HG02763 (cell line): ENCODE results near the gene SEC61A2.

Experiments used
- ATAC-seq: cut with Tn5 transposase; IDR thresholded peaks from one replicate; pipeline ENCODE4 v1.9.1; 2021; ENCODE audit warnings: mild to moderate bottlenecking, moderate library complexity; ENCODE audit not compliant: unreplicated experiment

The SEC61A2 gene

DNA sequence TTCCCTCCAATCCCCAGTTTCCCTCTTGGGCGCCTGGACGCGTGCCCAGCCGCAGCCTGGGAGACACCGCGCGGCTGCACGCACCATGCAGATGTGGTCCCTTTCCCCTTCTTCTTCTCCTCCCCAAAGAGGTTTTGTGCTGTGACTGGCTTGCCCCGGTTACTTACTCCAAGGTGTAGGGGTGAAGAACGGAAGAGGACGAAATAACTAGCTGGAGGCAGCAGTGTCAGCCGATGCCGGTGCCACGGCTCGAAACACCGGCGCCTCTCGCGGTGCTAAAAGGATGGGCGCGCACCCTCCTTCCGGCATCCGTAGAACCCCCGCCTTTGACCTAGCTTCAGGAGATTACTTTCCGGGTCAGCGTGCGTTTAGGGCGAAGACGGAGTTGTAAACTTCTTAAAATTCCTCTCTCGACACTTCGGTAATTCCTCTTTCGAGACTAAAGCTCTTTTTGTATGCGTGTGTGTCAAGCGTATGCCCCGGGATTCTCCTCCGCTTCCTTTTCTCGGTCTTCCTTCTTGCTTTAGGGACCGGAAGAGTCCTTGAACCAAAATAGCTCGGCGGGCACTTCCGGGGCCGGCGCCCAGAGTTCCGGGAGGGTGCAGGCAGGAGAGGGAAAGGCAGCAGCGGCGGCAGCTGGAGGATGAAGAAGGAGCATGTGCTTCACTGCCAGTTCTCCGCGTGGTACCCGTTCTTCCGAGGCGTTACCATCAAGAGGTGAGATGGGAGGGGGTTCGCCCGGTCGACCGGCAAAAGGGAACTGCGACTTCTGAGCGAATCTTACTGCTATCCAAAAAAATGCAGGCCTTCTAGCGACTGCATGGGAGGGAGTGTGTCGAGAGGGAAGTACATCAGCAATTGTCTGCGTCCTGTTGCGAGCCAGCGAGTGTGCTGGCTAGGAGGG is 66.4 kb downstream of the SEC61A2 start, which contains the start of the genes CDC123 and NUDT5:
CDC123 (plus strand) TSS at position 586 of the 904 bp plus-strand sequence; CDS start at position 644, 58 bp downstream.
NUDT5 (minus strand) TSS at position 289 of the 904 bp plus-strand sequence. CDS start 9,600 bp downstream, outside the sequence.
- ATAC-seq, result peak; percentile 91

DNA sequence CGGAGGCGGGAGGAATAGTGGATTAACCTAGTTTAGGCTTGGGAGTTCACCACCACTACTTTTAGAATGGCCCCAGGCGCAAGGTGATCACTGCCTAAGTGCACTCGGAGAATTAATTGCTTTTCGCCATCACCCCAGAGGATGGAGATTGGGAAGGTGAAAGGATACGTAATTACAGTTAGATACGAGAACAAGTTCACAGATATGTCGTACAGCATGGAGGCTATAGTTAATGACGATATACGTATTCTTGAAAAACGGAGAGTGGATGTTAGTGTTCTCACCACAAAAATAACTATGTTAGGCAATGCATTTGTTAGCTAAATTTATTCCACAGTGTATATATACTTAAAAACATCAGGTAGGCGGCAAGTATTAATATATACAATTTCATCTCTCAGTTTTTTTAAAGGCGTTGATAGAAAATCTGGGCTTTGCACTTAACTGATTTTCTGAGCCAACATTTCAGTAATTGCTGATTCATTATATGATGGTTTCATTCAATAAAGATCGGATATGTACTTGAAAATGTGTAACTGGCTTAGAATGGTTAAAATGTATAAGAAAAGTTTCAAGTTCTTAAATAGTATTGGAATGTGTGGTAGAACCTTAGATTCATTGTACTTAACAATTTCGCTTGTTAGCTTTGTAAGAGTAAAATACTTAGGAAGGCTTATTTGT is 67.2 kb downstream of the SEC61A2 start:
- no peak for ATAC-seq

DNA sequence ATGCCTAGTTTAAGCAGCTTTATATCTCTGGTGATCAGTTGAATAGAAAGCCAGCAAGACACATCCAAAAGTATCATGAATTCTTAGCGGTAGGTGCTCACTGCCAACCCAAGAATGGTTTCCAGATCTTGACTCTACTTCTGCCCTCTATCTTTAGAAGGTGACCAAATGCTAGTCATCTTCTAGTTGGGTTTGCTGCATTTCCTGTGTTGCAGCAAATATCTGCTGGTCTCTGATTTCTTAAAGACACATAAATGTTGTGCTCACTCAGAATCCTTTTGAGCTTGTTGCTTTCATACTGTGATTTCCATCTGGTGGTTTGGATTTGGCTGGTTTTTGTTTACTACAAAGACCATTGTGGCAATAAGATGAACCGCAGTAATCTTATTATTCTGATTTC is 68.7 kb downstream of the SEC61A2 start:
- no peak for ATAC-seq

DNA sequence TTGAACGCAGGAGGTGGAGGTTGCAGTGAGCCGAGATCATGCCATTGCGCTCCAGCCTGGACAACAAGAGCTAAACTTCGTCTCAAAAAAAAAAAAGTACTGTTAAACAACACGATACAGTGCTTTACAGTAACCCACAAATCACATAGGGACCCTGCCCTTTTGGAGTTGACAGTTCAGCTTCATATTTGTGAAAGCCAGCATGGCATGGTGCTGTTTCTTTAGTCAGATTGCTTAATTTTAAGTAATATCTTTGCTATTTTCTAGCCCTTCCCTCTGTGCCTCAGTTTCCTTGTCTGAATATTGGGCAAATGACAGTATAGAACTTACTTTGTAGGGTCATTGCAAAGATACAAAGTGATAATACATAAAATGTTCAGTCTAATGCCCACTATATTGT is 71.4 kb downstream of the SEC61A2 start:
- no peak for ATAC-seq

DNA sequence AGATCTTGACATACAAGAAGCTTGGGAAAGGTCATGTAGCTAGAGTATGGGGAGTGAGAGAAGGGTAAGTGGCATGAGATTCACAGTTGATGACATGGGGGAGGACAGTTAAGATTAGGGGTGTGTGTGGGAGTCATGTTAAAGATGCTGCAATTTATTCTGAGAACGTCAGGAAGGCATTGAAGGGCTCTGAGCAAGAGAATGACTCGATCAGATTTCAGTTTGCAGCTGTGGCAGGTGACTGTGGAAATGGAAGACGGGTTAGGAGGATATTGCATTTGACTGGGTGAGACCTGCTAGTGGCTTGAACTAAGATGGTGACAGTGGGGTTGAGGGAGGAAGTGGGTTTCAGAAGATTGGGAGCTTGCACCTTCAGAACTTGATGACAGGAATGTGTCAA is 72.1 kb downstream of the SEC61A2 start:
- ATAC-seq, result no peak

DNA sequence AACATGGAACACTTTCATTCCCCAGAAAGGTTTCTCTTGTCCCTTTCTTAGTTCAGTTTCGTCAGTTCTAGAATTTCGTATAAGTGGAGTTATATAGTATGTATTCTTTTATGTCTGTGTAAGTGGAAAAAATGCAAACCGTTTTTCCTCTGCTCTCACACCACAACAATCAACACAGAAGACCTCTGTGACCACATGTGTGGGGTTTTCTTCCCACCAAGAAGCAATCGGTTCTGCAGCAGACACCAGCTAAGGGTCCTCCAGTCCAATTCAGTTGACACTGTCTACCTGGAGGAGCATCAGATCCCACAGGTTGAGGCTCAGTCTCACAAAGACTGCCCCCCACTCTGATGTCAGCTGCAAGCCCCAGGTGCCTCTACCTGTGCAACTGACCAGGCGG is 72.7 kb downstream of the SEC61A2 start:
- no peak for ATAC-seq

DNA sequence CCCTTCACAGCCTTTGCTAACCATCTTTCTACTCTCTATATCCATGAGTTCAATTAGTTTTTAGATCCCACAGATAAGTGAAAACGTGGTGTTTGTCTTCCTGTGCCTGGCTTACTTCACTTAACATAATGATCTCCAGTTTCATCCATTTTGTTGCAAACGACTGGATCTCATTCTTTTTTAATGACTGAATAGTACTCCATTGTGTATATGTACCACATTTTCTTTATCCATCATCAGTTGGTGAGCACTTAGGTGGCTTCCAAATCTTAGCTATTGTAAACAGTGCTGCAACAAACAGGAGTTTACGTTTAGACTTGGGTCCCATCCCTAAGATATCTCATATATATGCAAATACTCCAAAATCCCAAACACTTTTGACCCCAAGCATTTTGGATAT is 75.6 kb downstream of the SEC61A2 start:
- ATAC-seq, result no peak

DNA sequence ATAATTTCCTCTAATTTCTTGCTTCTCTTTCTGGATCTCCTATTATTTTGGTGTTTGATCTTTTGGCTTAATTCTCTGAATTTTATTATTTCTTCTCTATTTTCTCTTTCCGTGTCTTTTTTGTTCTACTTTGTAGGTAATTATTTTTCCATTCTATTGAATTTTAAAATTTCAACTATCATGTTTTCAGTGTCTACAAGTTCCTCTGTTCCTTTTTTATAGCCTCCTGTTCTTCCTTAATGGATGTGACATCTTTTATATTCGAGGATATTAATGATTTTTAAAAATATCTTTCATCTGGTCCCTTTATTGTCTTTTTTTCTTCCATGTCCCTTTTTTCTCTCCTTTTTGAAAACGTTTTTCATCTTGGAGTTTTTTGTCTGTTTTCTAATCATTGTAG is 77.6 kb downstream of the SEC61A2 start:
- ATAC-seq, result no peak

DNA sequence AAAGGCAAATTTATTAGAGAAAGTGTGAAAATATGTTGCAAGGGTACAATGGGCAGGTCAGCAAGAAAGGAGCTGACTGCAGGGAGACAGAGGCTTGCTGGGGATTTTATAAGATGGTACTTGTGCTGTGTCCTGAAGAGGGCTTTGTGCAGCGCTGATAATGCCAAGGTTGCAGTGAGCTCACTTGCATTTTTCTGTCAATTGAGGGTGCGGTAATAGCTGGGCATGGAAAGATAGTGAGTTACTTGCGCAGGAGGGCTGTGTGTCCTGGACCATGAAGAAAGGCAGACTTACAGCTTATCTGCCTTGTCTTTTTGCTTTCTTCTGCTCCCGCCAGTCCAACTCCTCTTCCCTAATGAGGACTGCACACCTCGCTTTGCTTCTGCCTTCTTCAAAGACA is 79.0 kb downstream of the SEC61A2 start:
- no peak for ATAC-seq

DNA sequence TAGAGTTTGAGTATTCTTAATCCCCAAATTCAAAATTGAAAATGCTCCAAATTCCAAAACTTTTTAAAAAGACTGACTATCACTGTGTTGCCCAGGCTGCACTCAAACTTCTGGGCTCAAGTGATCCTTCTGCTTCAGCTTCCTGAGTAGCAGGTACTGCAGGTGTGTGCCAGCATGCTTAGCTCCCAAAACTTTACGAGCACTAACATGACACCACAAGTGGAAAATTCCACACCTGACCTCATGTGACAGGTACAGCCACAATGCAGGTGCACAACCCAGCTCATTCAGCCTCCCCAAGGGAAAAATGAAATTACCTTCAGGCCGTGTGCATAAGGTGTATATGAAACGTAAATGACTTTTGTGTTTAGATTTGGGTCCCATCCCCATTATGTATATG is 83.0 kb downstream of the SEC61A2 start:
- no peak for ATAC-seq

DNA sequence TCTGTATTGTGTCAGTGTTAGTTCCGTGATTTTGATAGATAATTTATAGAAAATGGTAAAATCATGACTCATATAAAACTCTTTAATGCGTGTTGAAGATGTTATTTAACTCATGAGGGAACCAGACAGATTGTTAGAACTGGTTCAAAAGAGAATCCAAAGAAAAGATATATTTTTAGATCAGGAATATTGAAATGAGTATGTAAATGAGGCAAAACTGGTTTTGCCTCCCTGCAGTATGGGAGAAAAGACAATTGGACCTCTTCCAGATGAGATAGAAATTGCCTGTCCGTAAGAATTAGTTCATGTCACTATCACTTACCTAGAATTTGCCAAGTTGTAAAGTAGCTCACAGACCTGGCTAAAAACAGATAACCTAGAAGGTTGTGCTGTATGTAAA is 84.1 kb downstream of the SEC61A2 start:
- no peak for ATAC-seq

DNA sequence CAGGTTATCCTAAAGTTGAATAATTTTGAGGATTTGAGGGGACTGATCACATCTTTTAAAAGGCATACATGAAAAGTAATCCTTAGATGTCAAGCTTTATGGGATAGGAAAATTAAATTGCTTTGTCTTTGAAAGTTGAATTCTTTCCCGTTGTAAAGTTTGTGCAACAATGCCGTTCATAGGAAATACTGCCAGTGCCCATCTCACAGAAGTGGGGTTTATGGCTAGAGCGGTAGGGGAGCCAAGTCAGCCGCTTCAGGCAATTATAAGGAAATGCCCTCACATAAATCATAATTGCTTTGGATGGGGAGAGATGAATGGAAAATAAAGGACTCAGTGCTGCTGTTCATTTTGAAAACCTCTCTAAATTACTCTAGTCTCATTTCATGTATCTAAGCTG is 84.6 kb downstream of the SEC61A2 start:
- no peak for ATAC-seq

DNA sequence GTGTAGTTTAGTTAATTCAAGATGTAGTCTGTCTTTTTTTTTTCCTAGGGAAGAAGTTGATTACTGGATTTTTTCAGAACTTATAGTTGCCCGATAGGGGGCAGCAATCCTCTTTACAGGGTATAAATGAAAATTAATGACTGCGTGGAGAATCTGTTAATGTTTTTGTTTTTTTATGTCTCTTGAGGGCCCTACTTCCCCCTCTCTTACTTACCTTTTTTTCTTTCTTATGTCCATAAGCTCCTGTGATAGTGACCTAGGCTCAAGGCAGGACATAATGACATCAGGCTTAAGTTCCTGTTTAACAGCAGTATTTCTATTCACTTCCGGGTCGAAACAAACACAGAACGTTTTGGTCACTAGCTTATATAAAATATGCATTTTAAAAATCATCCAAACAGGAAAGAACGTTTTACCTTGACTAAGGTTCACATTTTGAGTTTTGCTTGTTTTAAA is 85.3 kb downstream of the SEC61A2 start:
- no peak for ATAC-seq
